Mononuclear cell (primary cell): ENCODE data around the gene TPRA1. TPM values are rescaled to one million over a fixed set of nuclear protein-coding genes. Genes with fewer than 3 reads are reported as not detected.

Source experiments
- H3K27me3 ChIP-seq: 2 replicates; pipeline ENCODE4 v1.6.0; 2011; ENCODE audit warnings: low read length, control low read depth; ENCODE audit not compliant: insufficient read depth
- H3K4me1 ChIP-seq: 2 replicates; pipeline ENCODE4 v1.5.1; 2011; ENCODE audit warnings: mild to moderate bottlenecking, low read length, control low read depth; ENCODE audit not compliant: insufficient read depth
- H3K4me3 ChIP-seq: 2 replicates; pipeline ENCODE4 v1.5.1; 2011; ENCODE audit warnings: mild to moderate bottlenecking, low read length, moderate library complexity
- H3K9me3 ChIP-seq: 2 replicates; pipeline ENCODE4 v1.5.1; 2011; ENCODE audit warnings: low read depth, mild to moderate bottlenecking, control low read depth, low read length
- total RNA-seq: library from RNA; depleted of rRNA; stranded (reverse); fragments of >200 nt; gene quantifications from one replicate; pipeline ENCODE4 v1.2.3, GENCODE V29; 2012

Gene TPRA1
- total RNA-seq, 1 donor, result 9.3 TPM

GRCh38 chr3:127622772-127623576 is 32.4 kb upstream of the TPRA1 start:
- Histone ChIP-seq H3K4me3 (no peak overlapping the region), H3K4me1 (no peaks in the 10 kb centered on the region), H3K27me3 (peaks cover 8% of the 10 kb centered on the region), H3K9me3 (no peaks in the 10 kb centered on the region)

- no peaks in the 10 kb centered on the region for H3K9me3 ChIP-seq
- H3K27me3 ChIP-seq, result no peaks in the 10 kb centered on the region
- H3K4me1 ChIP-seq, result no peaks in the 10 kb centered on the region
- no peak overlapping the region for H3K4me3 ChIP-seq
These were observed 31.5 kb upstream of the TPRA1 start for GRCh38 chr3:127622031-127622430.

- no peak overlapping the region for H3K4me3 ChIP-seq
- no peaks in the 10 kb centered on the region for H3K4me1 ChIP-seq
- no peaks in the 10 kb centered on the region for H3K27me3 ChIP-seq
These were observed 30.3 kb upstream of the TPRA1 start for GRCh38 chr3:127620637-127621375.

GRCh38 chr3:127618891-127619290 is 28.4 kb upstream of the TPRA1 start:
- no peaks in the 10 kb centered on the region for H3K9me3 ChIP-seq
- no peaks in the 10 kb centered on the region for H3K27me3 ChIP-seq
- H3K4me3 ChIP-seq, result no peak overlapping the region
- no peaks in the 10 kb centered on the region for H3K4me1 ChIP-seq

More at GRCh38 chr3:127620637-127621375, 30.3 kb upstream of the TPRA1 start:
- H3K9me3 ChIP-seq, result no peaks in the 10 kb centered on the region

GRCh38 chr3:127616836-127617605 is 26.5 kb upstream of the TPRA1 start:
- no peaks in the 10 kb centered on the region for H3K27me3 ChIP-seq
- H3K4me1 ChIP-seq, result no peaks in the 10 kb centered on the region
- no peak overlapping the region for H3K4me3 ChIP-seq
- no peaks in the 10 kb centered on the region for H3K9me3 ChIP-seq

- Histone ChIP-seq H3K27me3 (no peaks in the 10 kb centered on the region), H3K4me1 (no peaks in the 10 kb centered on the region), H3K9me3 (no peaks in the 10 kb centered on the region), H3K4me3 (no peak overlapping the region)
These were observed 25.2 kb upstream of the TPRA1 start for GRCh38 chr3:127615631-127616305.

GRCh38 chr3:127614928-127615589 is 24.5 kb upstream of the TPRA1 start:
- Histone ChIP-seq H3K4me3 (no peak overlapping the region), H3K27me3 (no peaks in the 10 kb centered on the region), H3K9me3 (no peaks in the 10 kb centered on the region), H3K4me1 (no peaks in the 10 kb centered on the region)

- Histone ChIP-seq H3K27me3 (no peaks in the 10 kb centered on the region), H3K4me1 (peaks cover 6% of the 10 kb centered on the region), H3K9me3 (no peaks in the 10 kb centered on the region), H3K4me3 (no peak overlapping the region)
These were observed 22.9 kb upstream of the TPRA1 start for GRCh38 chr3:127613406-127613805.

GRCh38 chr3:127612966-127613365 is 22.4 kb upstream of the TPRA1 start:
- H3K9me3 ChIP-seq, result no peaks in the 10 kb centered on the region
- H3K27me3 ChIP-seq, result no peaks in the 10 kb centered on the region
- H3K4me3 ChIP-seq, result no peak overlapping the region
- peaks cover 6% of the 10 kb centered on the region for H3K4me1 ChIP-seq

GRCh38 chr3:127611251-127611650 is 20.7 kb upstream of the TPRA1 start:
- peaks cover 6% of the 10 kb centered on the region for H3K4me1 ChIP-seq
- no peaks in the 10 kb centered on the region for H3K9me3 ChIP-seq
- H3K4me3 ChIP-seq, result no peak overlapping the region
- no peaks in the 10 kb centered on the region for H3K27me3 ChIP-seq

- peaks cover 6% of the 10 kb centered on the region for H3K4me1 ChIP-seq
- H3K4me3 ChIP-seq, result no peak overlapping the region
- H3K9me3 ChIP-seq, result no peaks in the 10 kb centered on the region
- H3K27me3 ChIP-seq, result no peaks in the 10 kb centered on the region
These were observed 19.6 kb upstream of the TPRA1 start for GRCh38 chr3:127610105-127610504.

GRCh38 chr3:127608362-127608718 is 17.8 kb upstream of the TPRA1 start:
- Histone ChIP-seq H3K27me3 (no peaks in the 10 kb centered on the region), H3K4me3 (no peak overlapping the region), H3K9me3 (no peaks in the 10 kb centered on the region), H3K4me1 (peaks cover 6% of the 10 kb centered on the region)

GRCh38 chr3:127607675-127608361 is 17.3 kb upstream of the TPRA1 start:
- peaks cover 6% of the 10 kb centered on the region for H3K4me1 ChIP-seq
- H3K9me3 ChIP-seq, result no peaks in the 10 kb centered on the region
- H3K4me3 ChIP-seq, result no peak overlapping the region
- H3K27me3 ChIP-seq, result no peaks in the 10 kb centered on the region
